Epithelial cell of proximal tubule (primary cell): ENCODE results near the gene THRSP. TPM values are rescaled to one million over a fixed set of nuclear protein-coding genes. Genes with fewer than 3 reads are reported as not detected.
"Not testable (repeated sequence)": the region's sequence is repeated elsewhere in the genome, so short reads cannot be mapped to it uniquely, and the experiment has no call there.

Experiments used
- DNase-seq: peaks from one replicate; pipeline ENCODE4 v3.0.0-alpha.2; 2011; ENCODE audit warnings: low read depth
- H3K4me3 ChIP-seq: 2 replicates; pipeline ENCODE4 v1.5.1; 2011; ENCODE audit warnings: low read depth, mild to moderate bottlenecking, low read length
- CTCF ChIP-seq: conservative IDR thresholded peaks from 2 replicates; pipeline ENCODE4 v1.5.1; 2012; ENCODE audit warnings: low read depth, mild to moderate bottlenecking, low read length
- total RNA-seq: library from RNA; depleted of rRNA; stranded (reverse); fragments of >200 nt; gene quantifications from 2 replicates; pipeline ENCODE4 v1.2.3, GENCODE V29; 2015

THRSP gene
- total RNA-seq, result not detected in 2 replicates

DNA sequence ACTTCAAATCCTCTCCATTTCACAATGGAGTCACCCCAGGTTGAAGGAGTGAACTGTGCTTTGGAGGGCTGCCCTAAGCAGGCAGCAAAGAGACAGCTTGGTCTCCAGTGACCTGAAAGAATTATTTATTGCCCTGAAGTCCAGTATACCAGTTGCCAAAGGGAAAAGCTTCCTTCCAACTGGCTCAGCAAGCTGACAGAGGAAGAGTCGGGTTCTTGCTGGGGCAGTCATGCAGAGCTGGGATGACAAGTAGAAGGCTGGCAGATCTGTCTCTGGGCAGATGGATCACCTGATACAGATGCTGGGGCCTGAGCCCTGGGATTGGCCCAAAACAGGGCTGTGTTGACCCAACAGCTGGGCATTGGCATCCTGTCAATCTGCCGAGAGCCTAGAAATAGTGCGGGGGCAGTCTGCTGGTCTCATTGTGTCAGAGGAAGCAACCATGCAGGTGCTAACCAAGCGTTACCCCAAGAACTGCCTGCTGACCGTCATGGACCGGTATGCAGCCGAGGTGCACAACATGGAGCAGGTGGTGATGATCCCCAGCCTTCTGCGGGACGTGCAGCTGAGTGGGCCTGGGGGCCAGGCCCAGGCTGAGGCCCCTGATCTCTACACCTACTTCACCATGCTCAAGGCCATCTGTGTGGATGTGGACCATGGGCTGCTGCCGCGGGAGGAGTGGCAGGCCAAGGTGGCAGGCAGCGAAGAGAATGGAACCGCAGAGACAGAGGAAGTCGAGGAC, at the start of gene THRSP:
Gene THRSP, plus strand, starts transcription at position 422 of the 742 bp plus-strand sequence. Its CDS starts 21 bp downstream, at position 443.
- no peak within 1 kb of the TSS for H3K4me3 ChIP-seq
- DNase-seq, result no peak
- TF ChIP-seq CTCF, result no peak

DNA sequence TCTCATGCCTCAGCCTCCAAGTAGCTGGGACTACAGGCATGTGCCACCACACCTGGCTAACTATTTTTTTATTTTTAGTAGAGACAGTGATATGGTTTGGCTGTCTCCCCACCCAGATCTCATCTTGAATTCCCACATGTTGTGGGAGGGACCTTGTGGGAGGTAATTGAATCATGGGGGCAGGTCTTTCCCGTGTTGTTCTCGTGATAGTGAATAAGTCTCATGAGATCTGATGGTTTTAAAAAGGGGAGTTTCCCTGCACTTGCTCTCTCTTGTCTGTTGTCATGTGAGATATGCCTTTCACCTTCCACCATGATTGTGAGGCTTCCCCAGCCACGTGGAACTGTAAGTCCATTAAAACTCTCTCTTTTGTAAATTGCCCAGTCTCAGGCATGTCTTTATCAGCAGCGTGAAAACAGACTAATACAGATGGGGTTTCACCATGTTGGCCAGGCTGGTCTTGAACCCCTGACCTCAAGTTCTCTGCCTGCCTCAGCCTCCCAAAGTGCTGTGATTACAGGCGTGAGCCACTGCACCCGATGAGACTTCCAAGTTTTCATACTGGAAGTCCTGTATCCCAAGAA, 48.6 kb upstream of the THRSP start:
- not testable (repeated sequence) for DNase-seq, H3K4me3 ChIP-seq

- no peak for TF ChIP-seq CTCF
- no peak overlapping the region for H3K4me3 ChIP-seq
- no peak for DNase-seq
Measured at GRCh38 chr11:78015878-78016277, 47.8 kb upstream of the THRSP start.

DNA sequence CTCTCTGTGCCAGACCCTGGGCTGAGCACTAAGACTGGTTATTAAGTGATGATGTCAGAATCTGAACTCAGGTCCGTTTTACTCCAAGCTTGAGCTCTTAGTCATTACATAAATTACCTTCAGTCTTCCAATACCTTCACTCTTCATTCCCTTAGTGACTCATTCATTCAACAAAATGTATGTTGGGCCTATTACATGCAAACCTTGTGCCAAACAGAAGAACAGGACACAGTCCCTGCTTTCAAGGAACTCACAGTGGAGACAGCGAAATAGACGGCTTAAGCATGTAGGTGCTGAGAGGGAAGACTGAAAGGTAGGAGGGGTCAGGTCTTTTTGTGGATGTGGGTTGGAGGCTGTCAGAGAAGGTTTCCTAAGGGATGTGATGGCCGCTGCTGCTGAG, 43.9 kb upstream of the THRSP start:
- TF ChIP-seq CTCF, result no peak
- DNase-seq, result no peak
- H3K4me3 ChIP-seq, result no peak overlapping the region

- DNase-seq, result no peak
- no peak overlapping the region for H3K4me3 ChIP-seq
- no peak for TF ChIP-seq CTCF
Measured at GRCh38 chr11:78020246-78020645, 43.4 kb upstream of the THRSP start.

GRCh38 chr11:78021611-78022010, 42.0 kb upstream of the THRSP start:
- H3K4me3 ChIP-seq, result no peak overlapping the region
- TF ChIP-seq CTCF, result no peak
- DNase-seq, result no peak

- no peak for TF ChIP-seq CTCF
- H3K4me3 ChIP-seq, result peak within 1 kb of the TSS; percentile 68
- DNase-seq, result no peak
Measured at GRCh38 chr11:78022397-78023396, 41.0 kb upstream of the THRSP start, which contains the start of gene KCTD14. Gene KCTD14, minus strand, starts transcription at chr11:78023276. Its CDS starts 27 bp downstream, at chr11:78023249.
